Activated T-helper 2 cell treated with anti-CD3 and anti-CD28 coated beads, Interferon-gamma antibody, Interleukin-2, Interleukin-4, amounts not matched to agents 10 μg/mL and 5 μg/mL and 100 μg/mL, durations not matched to agents 14 hours and 24 hours and 36 hours (primary cell): ENCODE data around the gene PPP3CA. TPM values are rescaled to one million over a fixed set of nuclear protein-coding genes. Genes with fewer than 3 reads are reported as not detected.

Experiments
- DNase-seq: peaks from one replicate; pipeline ENCODE4 v3.0.0; 2021; ENCODE audit warnings: low spot score
- H3K27ac Mint-ChIP-seq: one replicate; pipeline ENCODE4 v1.8.0; 2021; ENCODE audit warnings: mixed read lengths
- H3K27me3 Mint-ChIP-seq: one replicate; pipeline ENCODE4 v1.8.0; 2021; ENCODE audit warnings: low read depth, mixed read lengths
- H3K36me3 Mint-ChIP-seq: one replicate; pipeline ENCODE4 v1.8.0; 2021; ENCODE audit warnings: low read depth, mixed read lengths
- H3K4me1 Mint-ChIP-seq: one replicate; pipeline ENCODE4 v1.8.0; 2021; ENCODE audit warnings: low read depth, mixed read lengths
- H3K4me3 Mint-ChIP-seq: one replicate; pipeline ENCODE4 v1.8.0; 2021; ENCODE audit warnings: low read depth, mild to moderate bottlenecking, moderate library complexity, mixed read lengths
- H3K9me3 Mint-ChIP-seq: one replicate; pipeline ENCODE4 v1.8.0; 2021; ENCODE audit warnings: mixed read lengths
- intact Hi-C: fragments of 100-400 bp; cut with micrococcal nuclease; formaldehyde crosslinking; loops from one replicate; pipeline ENCODE4 v1.15.1; 2023
- total RNA-seq: library from RNA; stranded (reverse); gene quantifications from 2 replicates; pipeline ENCODE4 v1.2.3, GENCODE V29; 2022

The PPP3CA gene
- total RNA-seq, 1 donor from 2014 or later, result 7.2 TPM

DNA sequence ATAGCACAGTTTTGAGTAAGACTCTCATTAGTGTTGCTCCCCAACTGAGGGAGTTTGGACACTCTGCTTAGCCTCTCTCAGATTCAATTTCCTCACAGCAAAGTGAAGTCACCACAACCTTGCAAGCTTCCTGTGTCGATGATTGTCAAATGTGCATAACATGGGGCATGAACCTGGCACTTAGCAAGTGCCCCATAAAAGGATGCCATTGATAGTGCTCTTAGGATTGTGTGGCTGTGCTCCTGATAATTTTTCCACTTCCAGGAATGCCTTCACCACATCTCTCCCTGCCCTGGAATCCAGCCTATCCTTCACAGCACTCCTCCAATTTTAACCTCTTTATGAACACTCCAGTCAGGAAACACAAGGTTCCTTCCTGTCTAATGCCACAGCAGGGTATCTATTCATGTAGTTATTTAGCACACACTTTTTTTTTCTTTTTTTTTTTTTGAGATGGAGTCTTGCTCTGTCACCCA lies 309.4 kb downstream of the PPP3CA start:
- peak overlapping the region; percentile 5 for H3K4me3 Mint-ChIP-seq
- peak overlapping the region; percentile 65 for H3K27ac Mint-ChIP-seq
- intact Hi-C loops, result loop anchor here (2.0 kb wide), 1 partner anchor 17 kb away; no protein-coding TSS in a partner anchor
- H3K9me3 Mint-ChIP-seq, result peaks cover 4% of the 10 kb centered on the region
- no peaks in the 10 kb centered on the region for H3K27me3 Mint-ChIP-seq
- no peak for DNase-seq
- peaks cover 11% of the 10 kb centered on the region for H3K4me1 Mint-ChIP-seq
- H3K36me3 Mint-ChIP-seq, result peaks cover 14% of the 10 kb centered on the region

DNA sequence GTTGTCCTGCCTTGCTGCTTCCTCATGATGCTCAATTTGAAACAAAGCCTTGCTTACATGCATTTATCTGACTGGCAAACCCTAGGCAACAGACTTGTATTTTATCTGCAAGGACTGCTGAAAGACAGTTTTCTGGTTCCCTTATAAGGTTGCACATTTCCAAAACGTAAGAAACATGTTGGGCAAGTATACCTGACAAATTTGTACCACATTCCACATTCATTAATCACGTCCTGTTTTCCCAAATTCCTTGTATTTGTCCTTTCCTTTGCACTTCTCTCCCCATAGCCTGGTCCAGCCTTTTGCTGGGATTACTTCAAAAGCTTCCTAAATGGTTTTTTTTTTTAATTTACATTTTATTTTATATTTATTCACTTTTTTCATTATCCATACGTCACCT lies 310.1 kb downstream of the PPP3CA start:
- no peak overlapping the region for H3K27ac Mint-ChIP-seq
- H3K9me3 Mint-ChIP-seq, result peaks cover 4% of the 10 kb centered on the region
- peaks cover 14% of the 10 kb centered on the region for H3K36me3 Mint-ChIP-seq
- no peaks in the 10 kb centered on the region for H3K27me3 Mint-ChIP-seq
- no peak for DNase-seq
- peak overlapping the region; percentile 5 for H3K4me3 Mint-ChIP-seq
- intact Hi-C loops, result loop anchor here (2.0 kb wide), 1 partner anchor 16 kb away; no protein-coding TSS in a partner anchor
- H3K4me1 Mint-ChIP-seq, result peaks cover 11% of the 10 kb centered on the region

DNA sequence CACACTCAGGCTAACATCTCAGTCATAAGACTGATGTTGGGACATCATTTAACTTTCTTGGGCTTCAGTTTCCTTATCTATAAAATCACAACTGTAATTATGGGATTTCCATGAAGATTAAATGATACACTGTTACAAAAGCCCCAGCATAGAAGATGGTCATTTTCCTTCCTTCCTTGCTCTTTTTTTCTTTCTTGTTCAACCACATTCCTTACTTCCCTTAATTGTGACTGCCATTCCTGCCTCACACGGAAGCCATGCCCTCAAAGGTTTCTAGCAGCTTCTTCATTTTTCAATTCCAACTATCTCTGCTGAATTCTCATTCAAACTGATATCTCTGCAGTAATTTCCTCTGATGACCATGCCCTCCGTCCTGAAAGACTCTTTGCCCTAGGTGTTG lies 311.8 kb downstream of the PPP3CA start:
- Mint-ChIP-seq H3K9me3 (peaks cover 4% of the 10 kb centered on the region), H3K27me3 (no peaks in the 10 kb centered on the region), H3K36me3 (peaks cover 22% of the 10 kb centered on the region), H3K4me1 (peaks cover 11% of the 10 kb centered on the region), H3K4me3 (no peak overlapping the region), H3K27ac (no peak overlapping the region)
- intact Hi-C loops, result no loop called here
- DNase-seq, result no peak

DNA sequence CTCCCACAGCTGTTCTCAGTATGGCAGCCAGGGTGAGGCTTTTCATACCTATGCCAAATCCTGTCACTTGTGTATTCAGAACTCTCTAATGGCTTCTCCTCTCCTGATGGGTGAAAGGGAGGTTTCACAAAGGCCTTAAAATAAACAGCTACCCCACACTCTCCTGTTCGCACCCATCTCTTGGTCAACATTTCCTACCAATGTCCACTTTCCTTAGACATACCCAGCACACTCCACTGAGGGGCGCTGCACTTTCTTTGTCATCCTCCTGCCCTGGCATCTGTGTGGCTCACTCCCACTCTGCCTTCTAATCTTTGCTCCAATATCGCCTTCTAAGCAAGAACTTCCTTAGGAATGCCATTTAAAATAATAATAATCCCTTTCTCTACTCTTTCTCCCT lies 313.3 kb downstream of the PPP3CA start:
- H3K9me3 Mint-ChIP-seq, result peaks cover 4% of the 10 kb centered on the region
- H3K36me3 Mint-ChIP-seq, result peaks cover 24% of the 10 kb centered on the region
- no peak for DNase-seq
- H3K4me1 Mint-ChIP-seq, result peaks cover 11% of the 10 kb centered on the region
- H3K27me3 Mint-ChIP-seq, result no peaks in the 10 kb centered on the region
- intact Hi-C loops, result no loop called here
- H3K27ac Mint-ChIP-seq, result no peak overlapping the region
- no peak overlapping the region for H3K4me3 Mint-ChIP-seq

DNA sequence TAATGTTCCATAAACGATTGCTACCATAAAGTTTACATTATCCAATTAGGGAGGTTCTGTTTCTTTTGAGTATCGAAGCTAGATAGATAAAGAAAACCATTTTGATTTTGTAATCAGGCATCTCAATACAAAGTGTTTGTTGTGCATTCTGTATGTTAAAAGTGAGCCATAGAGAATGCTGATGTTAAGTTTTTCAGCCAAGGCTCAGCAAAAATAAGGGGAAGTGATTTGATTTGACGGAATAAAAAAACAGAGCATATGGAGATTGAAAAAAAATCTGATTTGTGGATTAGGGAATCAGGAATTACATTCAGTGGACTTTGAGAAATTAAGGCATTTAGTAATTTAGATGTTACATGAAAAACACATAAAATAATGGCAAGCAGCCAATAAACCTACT lies 314.8 kb downstream of the PPP3CA start:
- Mint-ChIP-seq H3K27me3 (no peaks in the 10 kb centered on the region), H3K4me3 (no peak overlapping the region), H3K4me1 (peaks cover 1% of the 10 kb centered on the region), H3K36me3 (peaks cover 18% of the 10 kb centered on the region), H3K27ac (no peak overlapping the region), H3K9me3 (peaks cover 1% of the 10 kb centered on the region)
- intact Hi-C loops, result no loop called here
- DNase-seq, result no peak

DNA sequence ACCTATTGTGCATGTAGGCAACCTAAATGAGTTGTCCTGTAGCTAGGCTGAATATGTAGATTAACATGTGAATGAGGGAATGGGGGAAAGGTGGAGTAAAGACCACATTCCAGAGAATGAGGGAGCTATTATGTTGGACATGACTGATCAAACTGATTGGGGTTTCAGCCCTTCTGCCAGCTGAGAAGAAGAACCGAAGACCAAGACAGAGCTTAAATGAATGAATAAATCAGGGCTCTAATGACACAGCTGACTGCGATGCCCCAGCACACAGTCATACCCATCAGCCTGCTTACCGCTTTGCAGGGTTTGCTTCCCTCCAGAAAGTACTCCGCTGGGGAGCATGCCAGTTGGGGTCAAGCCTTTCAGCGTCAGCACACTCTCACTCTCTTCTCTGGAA lies 315.4 kb downstream of the PPP3CA start:
- peaks cover 16% of the 10 kb centered on the region for H3K36me3 Mint-ChIP-seq
- H3K27me3 Mint-ChIP-seq, result no peaks in the 10 kb centered on the region
- no peaks in the 10 kb centered on the region for H3K4me1 Mint-ChIP-seq
- no peak overlapping the region for H3K27ac Mint-ChIP-seq
- intact Hi-C loops, result no loop called here
- H3K9me3 Mint-ChIP-seq, result no peaks in the 10 kb centered on the region
- H3K4me3 Mint-ChIP-seq, result no peak overlapping the region
- DNase-seq, result no peak

DNA sequence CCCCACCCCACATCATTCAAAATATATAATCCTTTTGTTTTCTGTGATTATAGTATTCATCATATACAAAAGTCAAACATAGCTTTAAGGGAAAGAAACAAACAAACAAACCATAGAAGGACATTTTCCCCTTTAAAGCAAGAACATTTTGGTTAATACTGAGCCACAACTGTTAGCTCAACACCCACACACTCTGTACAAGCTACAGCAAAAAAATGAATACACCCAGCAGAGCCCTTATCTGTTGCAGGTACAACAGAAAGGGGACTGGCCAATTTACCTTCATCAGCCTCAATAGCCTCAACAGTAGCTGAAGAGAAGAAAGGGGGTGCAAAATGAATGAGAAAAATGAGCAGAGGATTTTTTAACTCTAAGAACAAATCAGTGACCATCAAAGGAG lies 318.4 kb downstream of the PPP3CA start:
- no peaks in the 10 kb centered on the region for H3K4me1 Mint-ChIP-seq
- no peaks in the 10 kb centered on the region for H3K9me3 Mint-ChIP-seq
- H3K27me3 Mint-ChIP-seq, result no peaks in the 10 kb centered on the region
- DNase-seq, result no peak
- intact Hi-C loops, result loop anchor here (10.0 kb wide), 1 partner anchor 1074 kb away; the partner anchor contains the start of gene H2AZ1
- H3K27ac Mint-ChIP-seq, result no peak overlapping the region
- H3K4me3 Mint-ChIP-seq, result no peak overlapping the region
- H3K36me3 Mint-ChIP-seq, result peaks cover 25% of the 10 kb centered on the region

DNA sequence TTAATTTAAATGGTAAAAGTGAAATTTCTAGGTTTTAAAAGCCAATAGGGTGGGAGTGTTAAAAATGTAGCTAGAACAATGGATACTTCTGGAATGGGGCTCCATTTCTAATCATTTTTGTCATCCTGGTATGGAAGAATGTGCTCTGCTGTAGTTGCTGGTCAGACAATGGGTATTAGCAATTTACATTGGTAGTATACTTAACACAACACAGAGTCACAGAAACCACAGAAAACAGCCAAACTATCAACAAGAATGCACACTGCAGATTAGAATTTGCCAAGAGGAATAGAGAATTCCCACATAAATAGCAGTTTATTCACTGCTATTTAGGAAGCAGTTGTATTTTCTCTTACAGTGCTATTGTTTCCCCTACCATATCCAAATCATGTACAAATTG lies 319.6 kb downstream of the PPP3CA start:
- H3K27ac Mint-ChIP-seq, result no peak overlapping the region
- no peaks in the 10 kb centered on the region for H3K27me3 Mint-ChIP-seq
- H3K36me3 Mint-ChIP-seq, result peaks cover 27% of the 10 kb centered on the region
- no peak for DNase-seq
- intact Hi-C loops, result loop anchor here (10.0 kb wide), 1 partner anchor 1073 kb away; the partner anchor contains the start of gene H2AZ1
- H3K4me3 Mint-ChIP-seq, result no peak overlapping the region
- H3K9me3 Mint-ChIP-seq, result no peaks in the 10 kb centered on the region
- H3K4me1 Mint-ChIP-seq, result peaks cover 5% of the 10 kb centered on the region

DNA sequence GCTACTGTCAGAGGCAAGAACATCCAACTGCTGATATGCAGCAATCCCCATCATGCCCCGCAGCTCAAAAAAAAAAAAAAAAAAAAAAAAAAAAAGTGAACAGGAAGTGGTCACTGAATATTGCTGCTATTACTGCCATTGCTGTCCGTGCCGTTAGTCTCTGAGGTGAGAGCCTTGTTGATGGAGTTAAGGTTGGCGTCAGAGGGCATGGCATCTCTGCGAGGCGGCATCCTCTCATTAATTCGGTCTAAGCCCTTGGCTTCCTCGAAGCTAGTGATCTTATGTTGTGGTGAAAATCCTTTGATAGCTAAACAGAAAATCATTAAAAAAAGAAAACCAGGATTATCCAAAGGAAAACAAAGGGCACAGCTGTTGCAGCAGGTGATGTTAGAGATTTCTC lies 321.6 kb downstream of the PPP3CA start:
- Mint-ChIP-seq H3K36me3 (peaks cover 27% of the 10 kb centered on the region), H3K27ac (no peak overlapping the region), H3K4me3 (no peak overlapping the region), H3K9me3 (no peaks in the 10 kb centered on the region), H3K4me1 (peaks cover 19% of the 10 kb centered on the region), H3K27me3 (no peaks in the 10 kb centered on the region)
- no peak for DNase-seq
- intact Hi-C loops, result loop anchor here (10.0 kb wide), 1 partner anchor 1071 kb away; the partner anchor contains the start of gene H2AZ1

DNA sequence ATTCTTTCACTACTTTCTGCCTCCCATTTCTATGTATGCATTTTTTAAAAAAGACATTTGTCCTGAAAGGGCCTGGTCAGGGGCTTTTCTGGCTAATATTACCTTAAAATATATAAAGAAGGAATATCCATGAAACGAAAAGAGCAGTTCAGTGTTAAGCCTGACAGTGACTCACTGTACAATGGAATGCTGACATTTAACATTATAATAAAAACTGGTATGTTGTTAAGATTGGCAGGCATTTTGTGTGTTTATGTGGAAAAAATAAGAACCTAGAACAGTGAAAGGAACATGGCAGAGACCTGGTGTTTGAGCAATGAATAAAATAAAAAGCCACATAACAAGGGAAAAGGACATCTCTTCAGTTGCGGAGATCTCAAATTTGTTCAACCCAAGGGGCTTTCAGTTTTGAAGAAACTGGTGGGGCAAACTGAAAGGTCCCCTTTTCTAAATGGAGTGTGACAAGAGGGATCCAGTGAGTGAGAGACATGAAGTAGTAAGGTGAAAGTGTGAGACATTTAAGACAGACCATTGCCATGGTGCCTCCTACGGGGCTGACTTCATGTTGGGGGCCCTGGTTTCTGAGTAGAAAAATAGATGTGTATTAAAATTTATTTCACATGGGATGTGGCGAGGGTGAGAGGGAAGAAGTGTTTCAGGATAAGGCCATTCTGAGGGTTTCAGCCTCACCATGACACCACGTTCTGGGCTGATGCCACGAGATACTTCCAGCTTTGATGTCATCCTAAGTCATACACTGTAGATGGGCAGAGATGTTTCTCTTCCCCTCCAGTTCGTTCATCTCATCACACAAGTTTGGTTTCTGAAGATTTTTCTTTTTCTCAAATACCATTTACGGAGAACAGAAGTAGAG lies 324.9 kb downstream of the PPP3CA start:
- Mint-ChIP-seq H3K27me3 (no peaks in the 10 kb centered on the region), H3K27ac (no peak overlapping the region), H3K4me3 (no peak overlapping the region), H3K4me1 (peaks cover 46% of the 10 kb centered on the region), H3K36me3 (peaks cover 24% of the 10 kb centered on the region), H3K9me3 (no peaks in the 10 kb centered on the region)
- no peak for DNase-seq
- intact Hi-C loops, result loop anchor here (5.0 to 10.0 kb wide), 5 partner anchors 325 to 1068 kb away; partner anchors contain the start of genes H2AZ1 and PPP3CA

DNA sequence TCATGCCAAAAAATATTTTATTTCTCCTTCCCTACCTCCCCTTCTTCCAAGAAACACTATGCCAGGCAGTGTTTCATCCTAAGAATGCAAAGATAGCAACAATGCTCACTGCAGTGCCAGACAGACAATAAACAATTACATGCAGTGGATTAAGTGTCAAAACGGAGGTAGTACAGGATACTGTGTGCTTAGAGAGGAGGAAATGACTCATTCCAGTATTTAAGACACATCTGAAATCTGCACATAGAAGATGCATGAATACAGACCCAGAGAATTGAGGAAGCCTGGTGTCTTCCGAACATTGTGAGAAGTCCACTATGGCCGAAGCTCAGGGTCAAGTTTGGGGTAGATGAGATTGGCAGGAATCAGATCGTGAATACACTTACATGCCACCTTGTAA lies 326.4 kb downstream of the PPP3CA start:
- DNase-seq, result peak; percentile 10
- Mint-ChIP-seq H3K4me3 (peak overlapping the region; percentile 57), H3K36me3 (peaks cover 23% of the 10 kb centered on the region), H3K27me3 (no peaks in the 10 kb centered on the region), H3K9me3 (no peaks in the 10 kb centered on the region), H3K4me1 (peaks cover 54% of the 10 kb centered on the region), H3K27ac (peak overlapping the region; percentile 74)
- intact Hi-C loops, result loop anchor here (1.0 to 10.0 kb wide), 10 partner anchors 16 to 1066 kb away; partner anchors contain the start of genes H2AZ1 and PPP3CA

DNA sequence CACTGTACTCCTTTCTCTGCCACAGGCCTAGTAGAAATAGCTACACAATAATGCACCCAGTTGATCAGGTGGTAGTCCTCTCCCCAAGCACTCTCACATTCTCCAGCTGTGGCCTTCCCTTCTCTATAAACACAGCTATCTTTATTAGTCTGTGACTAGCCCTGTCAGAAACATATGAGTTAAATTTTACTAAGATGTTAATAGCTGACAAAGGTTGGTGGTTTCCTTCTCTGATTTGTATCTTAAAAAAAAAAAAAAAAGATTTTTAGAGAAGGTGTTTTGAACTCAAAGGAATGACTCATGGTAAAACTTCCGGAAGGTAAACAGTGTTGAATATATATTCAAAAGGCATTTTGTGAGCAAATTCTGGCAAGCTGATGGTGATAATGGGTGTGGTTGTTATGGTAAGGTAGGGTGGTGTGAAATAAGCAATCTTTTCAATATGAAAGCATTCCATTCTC lies 327.4 kb downstream of the PPP3CA start:
- Mint-ChIP-seq H3K36me3 (peaks cover 15% of the 10 kb centered on the region), H3K4me3 (peak overlapping the region; percentile 53), H3K27ac (peak overlapping the region; percentile 56), H3K9me3 (no peaks in the 10 kb centered on the region), H3K4me1 (peaks cover 55% of the 10 kb centered on the region), H3K27me3 (no peaks in the 10 kb centered on the region)
- peak; percentile 32 for DNase-seq
- intact Hi-C loops, result loop anchor here (1.0 to 10.0 kb wide), 12 partner anchors 17 to 1065 kb away; partner anchors contain the start of genes H2AZ1 and PPP3CA

DNA sequence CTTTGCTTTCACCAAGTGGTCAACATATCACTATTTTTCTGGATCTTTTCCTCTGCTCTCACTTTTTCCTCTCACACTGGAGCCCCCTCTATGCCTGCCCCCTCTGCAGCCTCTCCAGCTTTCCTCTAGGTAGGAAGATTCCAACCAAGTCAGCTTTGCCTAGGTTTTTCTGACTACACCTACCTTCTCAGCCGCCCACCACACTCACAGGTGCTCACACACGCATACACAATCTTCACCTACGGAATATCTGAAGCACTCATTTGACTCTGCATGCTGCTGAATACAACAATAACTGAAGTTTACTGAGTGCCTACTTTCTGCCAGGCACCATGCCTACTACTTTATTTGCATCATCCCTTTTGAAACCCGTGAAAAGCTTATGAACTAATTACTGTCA lies 328.0 kb downstream of the PPP3CA start:
- H3K4me3 Mint-ChIP-seq, result no peak overlapping the region
- intact Hi-C loops, result loop anchor here (2.0 to 10.0 kb wide), 3 partner anchors 125 to 845 kb away; no protein-coding TSS in a partner anchor
- H3K27me3 Mint-ChIP-seq, result no peaks in the 10 kb centered on the region
- H3K9me3 Mint-ChIP-seq, result no peaks in the 10 kb centered on the region
- no peak for DNase-seq
- H3K4me1 Mint-ChIP-seq, result peaks cover 57% of the 10 kb centered on the region
- peaks cover 13% of the 10 kb centered on the region for H3K36me3 Mint-ChIP-seq
- peak overlapping the region; percentile 56 for H3K27ac Mint-ChIP-seq
